ENCODE data around the gene COL6A1. TPM values are rescaled to one million over a fixed set of nuclear protein-coding genes. Genes with fewer than 3 reads are reported as not detected.

Gene COL6A1
- total RNA-seq, 2 experiments from 2014 or later = not detected

DNA sequence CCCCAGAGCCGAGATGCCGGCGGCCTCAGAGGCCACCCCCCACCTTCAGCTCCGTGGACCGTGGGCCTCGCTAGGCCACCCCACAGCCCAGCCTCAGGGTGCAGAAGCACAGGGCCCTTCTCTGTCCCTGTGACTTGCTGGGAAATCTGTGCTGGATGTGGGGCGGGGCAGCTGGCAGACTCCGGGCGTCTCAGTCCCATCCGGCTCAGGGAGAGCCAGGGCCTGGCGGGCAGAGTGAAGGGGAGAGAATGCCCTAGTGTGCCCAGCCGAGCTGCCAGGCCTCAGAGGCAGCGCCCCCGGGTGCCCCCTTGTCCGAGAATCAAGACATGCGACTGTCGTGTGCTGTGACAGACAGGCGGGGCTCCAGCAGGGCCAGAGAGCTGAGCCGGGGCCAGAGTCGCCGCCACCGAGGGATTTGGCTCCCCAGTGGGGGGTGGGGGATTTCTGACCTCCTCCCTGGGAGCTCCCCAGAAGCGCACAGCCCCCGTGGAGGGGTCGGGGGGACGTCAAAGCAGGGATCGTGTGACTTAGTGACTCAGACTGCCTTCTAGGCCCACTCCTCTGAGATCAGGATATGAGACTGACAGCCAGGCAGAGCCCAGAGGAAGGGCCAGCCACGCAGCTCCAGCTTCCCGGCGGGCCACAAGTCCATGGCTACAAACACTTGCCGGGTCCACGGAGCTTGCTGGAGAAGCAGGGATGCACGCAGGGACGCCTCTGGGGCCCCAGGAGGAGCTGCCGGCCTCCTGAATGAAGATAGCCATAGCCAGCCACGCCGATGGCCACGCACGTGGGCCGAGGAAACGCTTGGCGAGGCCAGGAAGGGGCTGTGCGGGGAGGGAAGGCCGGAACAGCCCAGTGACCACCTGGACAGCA, 11.9 kb downstream of the COL6A1 start:
- H3K36me3 ChIP-seq (ENCODE audit: insufficient read depth, low read length) = no peaks in the 10 kb centered on the region
- H4K20me1 ChIP-seq (ENCODE audit: insufficient read depth, low read length) = no peaks in the 10 kb centered on the region
- no peak for DNase-seq (ENCODE audit: low spot score)
- H3K4me1 ChIP-seq (ENCODE audit: insufficient read depth, low read length, poor library complexity, severe bottlenecking) = no peaks in the 10 kb centered on the region
- intact Hi-C loops (cut with micrococcal nuclease; ENCODE audit: unreplicated experiment) = no loop called here
- no peak for TF ChIP-seq EZH2phosphoT487 (IDR thresholded peaks at IDR 0.05; ENCODE audit: borderline replicate concordance, low read depth, low read length)
- TF ChIP-seq CTCF (conservative IDR thresholded peaks at IDR 0.05; ENCODE audit: low read length) = no peak
- POLR2A ChIA-PET = no interaction called here
- no peak overlapping the region for H3K27ac ChIP-seq (ENCODE audit: low read depth, low read length, poor library complexity, severe bottlenecking)
- H3K4me2 ChIP-seq (ENCODE audit: low read length) = no peak overlapping the region
- H2AFZ ChIP-seq (ENCODE audit: low read length) = no peak overlapping the region
- no TSS peak for BruUV-seq (replicated peaks)
- H3K9me2 ChIP-seq (ENCODE audit: insufficient read depth, low read length) = no peaks in the 10 kb centered on the region
- H3K79me2 ChIP-seq (ENCODE audit: insufficient read depth, low read depth, low read length) = no peaks in the 10 kb centered on the region
- CTCF ChIA-PET (ENCODE audit: unreplicated experiment) = no interaction called here
- no peak overlapping the region for H3K4me3 ChIP-seq (ENCODE audit: low read depth, low read length, poor library complexity, severe bottlenecking)
- no peaks in the 10 kb centered on the region for H3K9me3 ChIP-seq (ENCODE audit: low read length)

GRCh38 chr21:45994086-45994661, 12.6 kb downstream of the COL6A1 start:
- TF ChIP-seq EZH2phosphoT487 (IDR thresholded peaks at IDR 0.05; ENCODE audit: borderline replicate concordance, low read depth, low read length) = no peak
- Histone ChIP-seq H3K9me2 (ENCODE audit: insufficient read depth, low read length) (no peaks in the 10 kb centered on the region), H3K79me2 (ENCODE audit: insufficient read depth, low read depth, low read length) (no peaks in the 10 kb centered on the region), H3K4me3 (ENCODE audit: low read depth, low read length, poor library complexity, severe bottlenecking) (no peak overlapping the region), H2AFZ (ENCODE audit: low read length) (no peak overlapping the region), H3K27ac (ENCODE audit: low read depth, low read length, poor library complexity, severe bottlenecking) (no peak overlapping the region), H3K36me3 (ENCODE audit: insufficient read depth, low read length) (no peaks in the 10 kb centered on the region), H3K9me3 (ENCODE audit: low read length) (no peaks in the 10 kb centered on the region), H3K4me2 (ENCODE audit: low read length) (no peak overlapping the region), H4K20me1 (ENCODE audit: insufficient read depth, low read length) (no peaks in the 10 kb centered on the region), H3K4me1 (ENCODE audit: insufficient read depth, low read length, poor library complexity, severe bottlenecking) (no peaks in the 10 kb centered on the region)
- POLR2A ChIA-PET = no interaction called here
- no TSS peak for BruUV-seq (replicated peaks)
- CTCF ChIA-PET (ENCODE audit: unreplicated experiment) = no interaction called here
- intact Hi-C loops (cut with micrococcal nuclease; ENCODE audit: unreplicated experiment) = no loop called here
- no peak for DNase-seq (ENCODE audit: low spot score)

DNA sequence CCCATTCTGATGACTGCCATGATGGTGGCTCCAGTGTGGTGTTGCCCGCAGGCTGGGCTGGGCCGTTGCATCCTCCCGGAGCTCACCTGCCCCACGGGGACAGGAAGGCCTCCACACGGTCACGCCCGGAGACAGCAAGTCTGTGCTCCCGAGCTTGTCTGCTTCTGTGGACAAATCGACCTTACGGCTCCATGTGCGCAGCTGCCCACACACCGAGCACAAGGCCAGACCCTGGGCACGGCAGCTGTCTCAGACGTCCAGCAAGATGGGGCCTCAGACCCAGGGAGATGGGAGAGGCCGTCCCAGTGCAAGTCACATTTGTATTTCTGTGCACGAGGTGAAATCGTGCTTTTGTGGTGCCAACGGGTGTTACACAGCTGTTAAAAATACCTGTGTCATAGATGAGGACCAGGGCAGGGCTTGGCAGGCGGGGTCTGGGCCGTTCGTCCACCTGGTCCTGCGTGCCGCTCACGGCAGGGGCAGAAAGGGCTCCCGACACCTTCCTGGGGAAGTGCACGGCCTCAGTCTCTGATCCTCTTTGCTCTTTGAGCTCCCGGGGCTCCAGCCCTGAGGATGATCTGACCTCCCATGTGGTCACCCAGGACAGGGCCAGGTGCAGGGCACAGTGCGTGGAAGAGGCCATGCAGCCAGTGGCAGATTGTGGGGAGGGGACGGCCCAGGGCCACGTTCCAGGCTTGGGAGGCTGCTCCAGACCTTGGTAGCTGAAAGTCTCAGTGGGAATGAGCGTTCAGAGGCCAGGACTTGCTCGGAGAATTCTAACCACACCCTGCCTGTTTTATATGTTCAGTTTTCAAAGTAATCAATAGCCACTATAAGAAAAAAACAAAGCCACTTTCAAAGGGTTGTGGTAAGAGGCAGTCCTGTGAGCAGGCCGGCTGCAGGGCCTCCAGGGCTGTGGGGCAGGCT, 13.5 kb downstream of the COL6A1 start:
- no peak for DNase-seq (ENCODE audit: low spot score)
- no peak overlapping the region for H3K27ac ChIP-seq (ENCODE audit: low read depth, low read length, poor library complexity, severe bottlenecking)
- intact Hi-C loops (cut with micrococcal nuclease; ENCODE audit: unreplicated experiment) = no loop called here
- H3K9me3 ChIP-seq (ENCODE audit: low read length) = no peaks in the 10 kb centered on the region
- no peaks in the 10 kb centered on the region for H4K20me1 ChIP-seq (ENCODE audit: insufficient read depth, low read length)
- H3K4me1 ChIP-seq (ENCODE audit: insufficient read depth, low read length, poor library complexity, severe bottlenecking) = no peaks in the 10 kb centered on the region
- H3K4me2 ChIP-seq (ENCODE audit: low read length) = no peak overlapping the region
- H3K79me2 ChIP-seq (ENCODE audit: insufficient read depth, low read depth, low read length) = no peaks in the 10 kb centered on the region
- no TSS peak for BruUV-seq (replicated peaks)
- no peak overlapping the region for H2AFZ ChIP-seq (ENCODE audit: low read length)
- no peaks in the 10 kb centered on the region for H3K36me3 ChIP-seq (ENCODE audit: insufficient read depth, low read length)
- ChIA-PET CTCF (ENCODE audit: unreplicated experiment) (no interaction called here), POLR2A (no interaction called here)
- H3K9me2 ChIP-seq (ENCODE audit: insufficient read depth, low read length) = no peaks in the 10 kb centered on the region
- no peak for TF ChIP-seq EZH2phosphoT487 (IDR thresholded peaks at IDR 0.05; ENCODE audit: borderline replicate concordance, low read depth, low read length)
- TF ChIP-seq CTCF (conservative IDR thresholded peaks at IDR 0.05; ENCODE audit: low read length) = no peak
- H3K4me3 ChIP-seq (ENCODE audit: low read depth, low read length, poor library complexity, severe bottlenecking) = no peak overlapping the region
